ENCODE results near the gene FLNB.

FLNB gene

GRCh38 chr3:58008141-58009025, at the start of gene FLNB:
FLNB (plus strand) TSS chr3:58008422; CDS start chr3:58008565, 143 bp downstream.
- DNase-seq (ENCODE audit: low read depth in 2 of 2): peak; percentile 70 to 79

GRCh38 chr3:57958642-57959422, 49.4 kb upstream of the FLNB start:
- DNase-seq (ENCODE audit: low read depth in 2 of 2): no peak

GRCh38 chr3:57959423-57960173, 48.6 kb upstream of the FLNB start:
- DNase-seq (ENCODE audit: low read depth in 2 of 2): no peak

GRCh38 chr3:57960174-57960505, 48.1 kb upstream of the FLNB start:
- no peak for DNase-seq (ENCODE audit: low read depth in 2 of 2)

GRCh38 chr3:57961177-57961827, 46.9 kb upstream of the FLNB start:
- DNase-seq (ENCODE audit: low read depth in 2 of 2): no peak

- DNase-seq (ENCODE audit: low read depth in 2 of 2): no peak
These were observed 46.3 kb upstream of the FLNB start for GRCh38 chr3:57961828-57962447.

- DNase-seq (ENCODE audit: low read depth in 2 of 2): no peak
These were observed 45.8 kb upstream of the FLNB start for GRCh38 chr3:57962448-57962834.

- no peak for DNase-seq (ENCODE audit: low read depth in 2 of 2)
These were observed 44.3 kb upstream of the FLNB start for GRCh38 chr3:57963811-57964346.

GRCh38 chr3:57966829-57967228, 41.4 kb upstream of the FLNB start:
- no peak for DNase-seq (ENCODE audit: low read depth in 2 of 2)

- no peak for DNase-seq (ENCODE audit: low read depth in 2 of 2)
These were observed 40.6 kb upstream of the FLNB start for GRCh38 chr3:57967590-57967989.

GRCh38 chr3:57968501-57968900, 39.7 kb upstream of the FLNB start:
- no peak for DNase-seq (ENCODE audit: low read depth in 2 of 2)

GRCh38 chr3:57971975-57972374, 36.2 kb upstream of the FLNB start:
- no peak for DNase-seq (ENCODE audit: low read depth in 2 of 2)

- no peak for DNase-seq (ENCODE audit: low read depth in 2 of 2)
These were observed 35.6 kb upstream of the FLNB start for GRCh38 chr3:57972531-57973111.

GRCh38 chr3:57973715-57974477, 34.3 kb upstream of the FLNB start:
- no peak for DNase-seq (ENCODE audit: low read depth in 2 of 2)

- DNase-seq (ENCODE audit: low read depth in 2 of 2): no peak
These were observed 33.3 kb upstream of the FLNB start for GRCh38 chr3:57974796-57975388.

GRCh38 chr3:57977818-57978235, 30.4 kb upstream of the FLNB start:
- no peak for DNase-seq (ENCODE audit: low read depth in 2 of 2)

- no peak for DNase-seq (ENCODE audit: low read depth in 2 of 2)
These were observed 29.9 kb upstream of the FLNB start for GRCh38 chr3:57978316-57978715.

- DNase-seq (ENCODE audit: low read depth in 2 of 2): no peak
These were observed 27.8 kb upstream of the FLNB start for GRCh38 chr3:57980416-57980815.

GRCh38 chr3:57981483-57982087, 26.6 kb upstream of the FLNB start:
- DNase-seq (ENCODE audit: low read depth in 2 of 2): no peak

Data from stimulated activated CD4-positive, alpha-beta T cell treated with anti-CD3 and anti-CD28 coated beads, Interleukin-1b, Interleukin-23, amount 100 ng/mL, for 4 hours (primary cell).